Smooth muscle cell (in vitro differentiated cells): Measurements from ENCODE around the gene PIP5KL1. TPM values are rescaled to one million over a fixed set of nuclear protein-coding genes. Genes with fewer than 3 reads are reported as not detected.

Experiments used
- DNase-seq: peaks from one replicate; lab custom pipeline; 2025; ENCODE audit not compliant: unreplicated experiment; lab: John Stamatoyannopoulos, UW
- H2AFZ ChIP-seq: fragments of 200-600 bp; sonication (generic); 2 replicates; pipeline ENCODE4 v1.6.0; 2016; ENCODE audit warnings: antibody characterized with exemption, low read depth, mild to moderate bottlenecking
- H3F3A ChIP-seq: fragments of 200-600 bp; sonication (generic); 2 replicates; pipeline ENCODE4 v1.6.0; 2017; ENCODE audit warnings: antibody characterized with exemption, low read depth
- H3K27ac ChIP-seq: fragments of 200-600 bp; sonication (generic); 2 replicates; pipeline ENCODE4 v1.5.1; 2016; ENCODE audit warnings: low read depth, mild to moderate bottlenecking
- H3K27me3 ChIP-seq: fragments of 200-600 bp; sonication (generic); 2 replicates; pipeline ENCODE4 v1.6.1; 2016; ENCODE audit warnings: low read depth, mild to moderate bottlenecking
- H3K36me3 ChIP-seq: fragments of 200-600 bp; sonication (generic); 2 replicates; pipeline ENCODE4 v1.5.1; 2016; ENCODE audit warnings: low read depth
- H3K4me1 ChIP-seq: fragments of 200-600 bp; sonication (generic); 2 replicates; pipeline ENCODE4 v1.5.1; 2016; ENCODE audit warnings: low read depth
- H3K4me2 ChIP-seq: fragments of 200-600 bp; sonication (generic); 2 replicates; pipeline ENCODE4 v1.6.0; 2016; ENCODE audit warnings: mild to moderate bottlenecking
- H3K4me3 ChIP-seq: fragments of 200-600 bp; sonication (generic); 2 replicates; pipeline ENCODE4 v1.5.1; 2016; ENCODE audit warnings: mild to moderate bottlenecking
- H3K79me2 ChIP-seq: fragments of 200-600 bp; sonication (generic); 2 replicates; pipeline ENCODE4 v1.6.0; 2016; ENCODE audit warnings: low read depth, mild to moderate bottlenecking
- H3K9ac ChIP-seq: fragments of 200-600 bp; sonication (generic); 2 replicates; pipeline ENCODE4 v1.6.0; 2016; ENCODE audit warnings: low read depth
- H3K9me3 ChIP-seq: fragments of 200-600 bp; sonication (generic); replicated peaks from 2 replicates; pipeline ENCODE4 v1.5.1; 2016; ENCODE audit warnings: low read depth
- H4K20me1 ChIP-seq: fragments of 200-600 bp; sonication (generic); 2 replicates; pipeline ENCODE4 v1.6.0; 2016; ENCODE audit warnings: low read depth
- CTCF ChIP-seq: fragments of 200-600 bp; sonication (generic); IDR thresholded peaks from 2 replicates; pipeline ENCODE4 v1.5.1; 2017; ENCODE audit warnings: borderline replicate concordance, mild to moderate bottlenecking, antibody characterized with exemption; ENCODE audit not compliant: insufficient read depth, poor library complexity, severe bottlenecking
- WGBS: methylation state at CpG from one replicate; pipeline ENCODE4 v1.1.7; 2016; ENCODE audit warnings: low lambda C conversion rate; 5-methylcytosine and 5-hydroxymethylcytosine counted together
- polyA plus RNA-seq: library from polyadenylated mRNA; unstranded; fragments of >200 nt; fragmentation: Nextera tagmentation; extraction: Ambion mirVana; gene quantifications from 2 replicates; pipeline ENCODE4 v1.2.1, GENCODE V29; 2016
- total RNA-seq: library from RNA; depleted of rRNA; stranded (reverse); fragments of >200 nt; gene quantifications from 2 replicates; pipeline ENCODE4 v1.2.3, GENCODE V29; 2014

Gene PIP5KL1
- total and polyA plus RNA-seq, 2 experiments from 2014 or later, result 1.1 to 2.7 TPM

- Histone ChIP-seq H3K4me1 (peaks cover 20% of the 10 kb centered on the region), H3K4me2 (peak overlapping the region; percentile 5), H4K20me1 (peaks cover 9% of the 10 kb centered on the region)
Measured at GRCh38 chr9:127965953-127966352, 35.4 kb upstream of the PIP5KL1 start.

GRCh38 chr9:127963359-127964064 lies 32.9 kb upstream of the PIP5KL1 start:
- Histone ChIP-seq H3K9ac (no peak overlapping the region), H3F3A (peaks cover 16% of the 10 kb centered on the region), H3K4me3 (no peak overlapping the region), H3K27me3 (no peaks in the 10 kb centered on the region), H3K4me2 (peak overlapping the region; percentile 40), H2AFZ (no peak overlapping the region), H4K20me1 (no peaks in the 10 kb centered on the region), H3K4me1 (peaks cover 28% of the 10 kb centered on the region), H3K79me2 (peaks cover 84% of the 10 kb centered on the region), H3K9me3 (no peaks in the 10 kb centered on the region), H3K36me3 (no peaks in the 10 kb centered on the region), H3K27ac (peak overlapping the region; percentile 98)
- 90% methylated on average over 19 of the region's 19 CpGs for WGBS
- TF ChIP-seq CTCF, result no peak
- no peak for DNase-seq

More at GRCh38 chr9:127965953-127966352, 35.4 kb upstream of the PIP5KL1 start:
- Histone ChIP-seq H3K36me3 (no peaks in the 10 kb centered on the region), H3K27ac (peak overlapping the region; percentile 98), H3K4me3 (no peak overlapping the region), H3K79me2 (peaks cover 73% of the 10 kb centered on the region), H2AFZ (no peak overlapping the region), H3F3A (peaks cover 23% of the 10 kb centered on the region), H3K9ac (peak overlapping the region; percentile 75), H3K9me3 (no peaks in the 10 kb centered on the region), H3K27me3 (no peaks in the 10 kb centered on the region)
- DNase-seq, result no peak
- TF ChIP-seq CTCF, result no peak
- 82% methylated on average over 6 of the region's 6 CpGs for WGBS

GRCh38 chr9:127963041-127963358 lies 32.4 kb upstream of the PIP5KL1 start:
- 82% methylated on average over 3 of the region's 3 CpGs for WGBS
- Histone ChIP-seq H3K27ac (peak overlapping the region; percentile 98), H3K9me3 (no peaks in the 10 kb centered on the region), H2AFZ (no peak overlapping the region), H3K9ac (no peak overlapping the region), H3K79me2 (peaks cover 85% of the 10 kb centered on the region), H3K4me3 (no peak overlapping the region), H3K27me3 (no peaks in the 10 kb centered on the region), H3K36me3 (no peaks in the 10 kb centered on the region), H3F3A (peaks cover 11% of the 10 kb centered on the region), H3K4me2 (peak overlapping the region; percentile 40), H4K20me1 (no peaks in the 10 kb centered on the region), H3K4me1 (peaks cover 25% of the 10 kb centered on the region)
- no peak for TF ChIP-seq CTCF
- DNase-seq, result no peak

GRCh38 chr9:127962278-127962677 lies 31.7 kb upstream of the PIP5KL1 start:
- Histone ChIP-seq H3K27ac (no peak overlapping the region), H4K20me1 (peaks cover 2% of the 10 kb centered on the region), H3F3A (peaks cover 11% of the 10 kb centered on the region), H2AFZ (no peak overlapping the region), H3K36me3 (no peaks in the 10 kb centered on the region), H3K4me1 (peaks cover 25% of the 10 kb centered on the region), H3K9me3 (no peaks in the 10 kb centered on the region), H3K79me2 (peaks cover 85% of the 10 kb centered on the region), H3K4me3 (no peak overlapping the region), H3K9ac (no peak overlapping the region), H3K27me3 (no peaks in the 10 kb centered on the region), H3K4me2 (no peak overlapping the region)
- WGBS, result 67% methylated on average over 3 of the region's 3 CpGs
- TF ChIP-seq CTCF, result no peak
- DNase-seq, result no peak
